WTC11 (cell line): Measurements from ENCODE around the gene PROCA1. TPM values are rescaled to one million over a fixed set of nuclear protein-coding genes. Genes with fewer than 3 reads are reported as not detected.

Experiments used
- ATAC-seq: fragments of 200-7000 bp; cut with Tn5 transposase; 2 replicates; pipeline ENCODE4 v1.10.0; 2021; ENCODE audit warnings: mild to moderate bottlenecking, moderate library complexity
- CTCF ChIA-PET: fragments of 300-600 bp; sonication (Branson Sonifier 250); formaldehyde crosslinking; loops from one replicate; lab custom pipeline; 2021; ENCODE audit warnings: antibody characterized with exemption; lab: Charles Lee
- POLR2A ChIA-PET: fragments of 350-600 bp; sonication (Branson Sonifier 250); formaldehyde crosslinking; loops from one replicate; lab custom pipeline; 2021; ENCODE audit warnings: antibody characterized with exemption; lab: Charles Lee
- DNase-seq: peaks from one replicate; pipeline ENCODE4 v3.0.0; 2021; ENCODE audit warnings: low spot score
- H3K27ac Mint-ChIP-seq: 2 replicates; pipeline ENCODE4 v1.8.0; 2021; ENCODE audit warnings: mixed read lengths
- H3K27me3 Mint-ChIP-seq: 2 replicates; pipeline ENCODE4 v1.8.0; 2021; ENCODE audit warnings: low read depth, mild to moderate bottlenecking, moderate library complexity, mixed read lengths
- H3K36me3 Mint-ChIP-seq: 2 replicates; pipeline ENCODE4 v1.8.0; 2021; ENCODE audit warnings: mixed read lengths
- H3K4me1 Mint-ChIP-seq: 2 replicates; pipeline ENCODE4 v1.8.0; 2022; ENCODE audit warnings: mixed read lengths
- H3K4me3 Mint-ChIP-seq: 2 replicates; pipeline ENCODE4 v1.8.0; 2021; ENCODE audit warnings: mild to moderate bottlenecking, moderate library complexity, mixed read lengths
- H3K9me3 Mint-ChIP-seq: 2 replicates; pipeline ENCODE4 v1.8.0; 2021; ENCODE audit warnings: mixed read lengths
- ARID4B ChIP-seq: sonication (generic); formaldehyde crosslinking; IDR thresholded peaks from 2 replicates; pipeline ENCODE4 v1.8.0; 2023; ENCODE audit warnings: missing genetic modification reagents, mild to moderate bottlenecking, borderline replicate concordance
- CBFB ChIP-seq: sonication (generic); formaldehyde crosslinking; IDR thresholded peaks from 2 replicates; pipeline ENCODE4 v1.8.1; 2022; ENCODE audit warnings: mild to moderate bottlenecking, low read depth, missing genetic modification reagents
- E2F4 ChIP-seq: sonication (generic); formaldehyde crosslinking; IDR thresholded peaks from 2 replicates; pipeline ENCODE4 v1.8.1; 2022; ENCODE audit warnings: low read depth, mild to moderate bottlenecking, moderate library complexity, missing genetic modification reagents, borderline replicate concordance
- ESRRA ChIP-seq: sonication (generic); formaldehyde crosslinking; IDR thresholded peaks from 2 replicates; pipeline ENCODE4 v1.8.1; 2022; ENCODE audit warnings: mild to moderate bottlenecking, missing genetic modification reagents, borderline replicate concordance
- FOXP1 ChIP-seq: sonication (generic); formaldehyde crosslinking; IDR thresholded peaks from 2 replicates; pipeline ENCODE4 v1.8.0; 2022; ENCODE audit warnings: missing genetic modification reagents, mild to moderate bottlenecking, moderate library complexity, borderline replicate concordance
- HMGA2 ChIP-seq: fragments of 250-450 bp; sonication (Bioruptor Pico); IDR thresholded peaks from 2 replicates; pipeline ENCODE4 v1.4.0; 2021; ENCODE audit warnings: mild to moderate bottlenecking, moderate library complexity
- HMGXB4 ChIP-seq: sonication (generic); formaldehyde crosslinking; IDR thresholded peaks from 2 replicates; pipeline ENCODE4 v1.8.1; 2023; ENCODE audit warnings: mild to moderate bottlenecking, moderate library complexity, missing genetic modification reagents
- MLX ChIP-seq: sonication (generic); formaldehyde crosslinking; IDR thresholded peaks from 2 replicates; pipeline ENCODE4 v1.8.1; 2023; ENCODE audit warnings: mild to moderate bottlenecking, missing genetic modification reagents, moderate library complexity
- MXD4 ChIP-seq: fragments of 250-450 bp; sonication (Bioruptor Pico); IDR thresholded peaks from 2 replicates; pipeline ENCODE4 v1.8.0; 2021; ENCODE audit warnings: mild to moderate bottlenecking, moderate library complexity, borderline replicate concordance
- NFATC4 ChIP-seq: fragments of 250-450 bp; sonication (Bioruptor Pico); IDR thresholded peaks from 2 replicates; pipeline ENCODE4 v1.9.0; 2021; ENCODE audit warnings: mild to moderate bottlenecking
- NFYB ChIP-seq: sonication (generic); formaldehyde crosslinking; conservative IDR thresholded peaks from 2 replicates; pipeline ENCODE4 v1.8.0; 2022; ENCODE audit warnings: low read depth, missing genetic modification reagents
- RORB ChIP-seq: fragments of 250-450 bp; sonication (Bioruptor Pico); IDR thresholded peaks from 2 replicates; pipeline ENCODE4 v1.9.0; 2021; ENCODE audit warnings: mild to moderate bottlenecking
- SMAD3 ChIP-seq: sonication (generic); formaldehyde crosslinking; IDR thresholded peaks from 2 replicates; pipeline ENCODE4 v1.8.0; 2022; ENCODE audit warnings: missing genetic modification reagents, mild to moderate bottlenecking, borderline replicate concordance
- USF2 ChIP-seq: sonication (generic); formaldehyde crosslinking; IDR thresholded peaks from 2 replicates; pipeline ENCODE4 v1.8.1; 2023; ENCODE audit warnings: mild to moderate bottlenecking, missing genetic modification reagents, moderate library complexity
- ZNF263 ChIP-seq: sonication (generic); formaldehyde crosslinking; IDR thresholded peaks from 2 replicates; pipeline ENCODE4 v1.8.1; 2022; ENCODE audit warnings: low read depth, mild to moderate bottlenecking, moderate library complexity, missing genetic modification reagents
- ZNF416 ChIP-seq: fragments of 250-450 bp; sonication (Bioruptor Pico); IDR thresholded peaks from 2 replicates; pipeline ENCODE4 v1.9.0; 2021; ENCODE audit warnings: mild to moderate bottlenecking, inconsistent platforms
- total RNA-seq: library from RNA; stranded (reverse); gene quantifications from 3 replicates; pipeline ENCODE4 v1.2.3, GENCODE V29; 2021
- TF ChIP-seq, protein P1 (sequence below): sonication (generic); formaldehyde crosslinking; IDR thresholded peaks from 2 replicates; pipeline ENCODE4 v1.8.1; 2023; ENCODE audit warnings: mild to moderate bottlenecking, missing genetic modification reagents
- TF ChIP-seq, protein P2 (sequence below): sonication (generic); formaldehyde crosslinking; IDR thresholded peaks from 2 replicates; pipeline ENCODE4 v1.8.0; 2022; ENCODE audit warnings: mild to moderate bottlenecking, missing genetic modification reagents
- TF ChIP-seq, protein P3 (sequence below): sonication (generic); formaldehyde crosslinking; IDR thresholded peaks from 2 replicates; pipeline ENCODE4 v1.8.1; 2022; ENCODE audit warnings: mild to moderate bottlenecking, moderate library complexity, missing genetic modification reagents

PROCA1 gene
- total RNA-seq, 1 experiment from 2014 or later = 28.4 TPM

DNA sequence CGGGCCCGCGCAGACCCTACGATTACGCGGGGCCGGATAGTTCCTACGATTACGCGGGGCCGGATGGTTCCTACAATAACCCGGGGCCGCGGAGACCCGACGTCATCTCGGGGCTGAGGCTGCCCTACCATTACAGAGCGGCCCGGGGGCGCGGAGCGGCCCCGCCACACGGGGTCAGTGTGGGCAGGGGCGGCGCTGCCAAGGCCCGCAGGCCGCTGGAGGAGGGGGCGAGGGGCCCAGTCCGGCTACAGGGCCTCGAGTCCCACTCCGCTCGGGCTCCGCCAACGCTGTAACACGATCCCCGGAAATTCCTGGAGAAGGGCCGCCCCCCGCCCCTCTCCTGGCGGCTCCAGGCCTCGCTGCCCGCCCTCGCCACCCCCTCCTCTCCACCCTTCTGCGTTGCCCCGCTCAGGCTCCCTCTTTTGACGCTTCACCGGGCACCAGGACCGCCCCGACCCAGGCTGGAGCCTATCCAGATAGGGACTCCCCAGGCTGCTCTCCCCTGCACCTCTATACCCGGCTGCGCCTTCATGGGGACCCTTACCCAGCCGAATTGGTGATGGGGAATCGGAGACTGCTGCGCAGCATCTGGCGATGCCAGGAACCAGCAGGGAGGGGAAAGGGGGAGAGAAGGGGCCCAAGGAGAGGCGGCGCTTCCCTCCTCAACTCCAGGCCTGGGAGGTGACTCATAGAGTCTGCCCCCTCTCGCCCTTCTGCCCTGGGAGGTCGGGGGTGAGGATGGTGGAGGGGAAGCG lies 6.1 kb upstream of the PROCA1 start, which contains the start of gene RAB34 (continued):
- peak; percentile 26; the same call in 1 of the 2 replicates for TF ChIP-seq ARID4B (CRISPR knock-in tag)
- TF ChIP-seq ZNF416 = no peak
- no peak for TF ChIP-seq ESRRA (CRISPR knock-in tag)

GRCh38 chr17:28716740-28717577 lies 5.3 kb upstream of the PROCA1 start:
- no peak for ATAC-seq
- no peaks in the 10 kb centered on the region for H3K9me3 Mint-ChIP-seq
- TF ChIP-seq, protein P1, sequence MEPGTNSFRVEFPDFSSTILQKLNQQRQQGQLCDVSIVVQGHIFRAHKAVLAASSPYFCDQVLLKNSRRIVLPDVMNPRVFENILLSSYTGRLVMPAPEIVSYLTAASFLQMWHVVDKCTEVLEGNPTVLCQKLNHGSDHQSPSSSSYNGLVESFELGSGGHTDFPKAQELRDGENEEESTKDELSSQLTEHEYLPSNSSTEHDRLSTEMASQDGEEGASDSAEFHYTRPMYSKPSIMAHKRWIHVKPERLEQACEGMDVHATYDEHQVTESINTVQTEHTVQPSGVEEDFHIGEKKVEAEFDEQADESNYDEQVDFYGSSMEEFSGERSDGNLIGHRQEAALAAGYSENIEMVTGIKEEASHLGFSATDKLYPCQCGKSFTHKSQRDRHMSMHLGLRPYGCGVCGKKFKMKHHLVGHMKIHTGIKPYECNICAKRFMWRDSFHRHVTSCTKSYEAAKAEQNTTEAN = no peak
- TF ChIP-seq RORB = no peak
- TF ChIP-seq SMAD3 (CRISPR knock-in tag) = no peak
- 0 out of 2 replicates have a peak, but pooled peaks have one; percentile 11 for TF ChIP-seq FOXP1 (CRISPR knock-in tag)
- peak; percentile 22; the same call in 1 of the 2 replicates for TF ChIP-seq CBFB
- no peak for TF ChIP-seq ZNF263 (CRISPR knock-in tag)
- TF ChIP-seq E2F4 (CRISPR knock-in tag) = no peak
- TF ChIP-seq, protein P2, sequence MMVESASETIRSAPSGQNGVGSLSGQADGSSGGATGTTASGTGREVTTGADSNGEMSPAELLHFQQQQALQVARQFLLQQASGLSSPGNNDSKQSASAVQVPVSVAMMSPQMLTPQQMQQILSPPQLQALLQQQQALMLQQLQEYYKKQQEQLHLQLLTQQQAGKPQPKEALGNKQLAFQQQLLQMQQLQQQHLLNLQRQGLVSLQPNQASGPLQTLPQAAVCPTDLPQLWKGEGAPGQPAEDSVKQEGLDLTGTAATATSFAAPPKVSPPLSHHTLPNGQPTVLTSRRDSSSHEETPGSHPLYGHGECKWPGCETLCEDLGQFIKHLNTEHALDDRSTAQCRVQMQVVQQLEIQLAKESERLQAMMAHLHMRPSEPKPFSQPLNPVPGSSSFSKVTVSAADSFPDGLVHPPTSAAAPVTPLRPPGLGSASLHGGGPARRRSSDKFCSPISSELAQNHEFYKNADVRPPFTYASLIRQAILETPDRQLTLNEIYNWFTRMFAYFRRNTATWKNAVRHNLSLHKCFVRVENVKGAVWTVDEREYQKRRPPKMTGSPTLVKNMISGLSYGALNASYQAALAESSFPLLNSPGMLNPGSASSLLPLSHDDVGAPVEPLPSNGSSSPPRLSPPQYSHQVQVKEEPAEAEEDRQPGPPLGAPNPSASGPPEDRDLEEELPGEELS (CRISPR knock-in tag) = no peak
- TF ChIP-seq NFATC4 (CRISPR knock-in tag) = no peak
- TF ChIP-seq MLX = 0 out of 2 replicates have a peak, but pooled peaks have one; percentile 10
- no peak for TF ChIP-seq HMGA2 (CRISPR knock-in tag)
- TF ChIP-seq HMGXB4 (CRISPR knock-in tag) = peak; percentile 61; the same call in 1 of the 2 replicates
- TF ChIP-seq, protein P3, sequence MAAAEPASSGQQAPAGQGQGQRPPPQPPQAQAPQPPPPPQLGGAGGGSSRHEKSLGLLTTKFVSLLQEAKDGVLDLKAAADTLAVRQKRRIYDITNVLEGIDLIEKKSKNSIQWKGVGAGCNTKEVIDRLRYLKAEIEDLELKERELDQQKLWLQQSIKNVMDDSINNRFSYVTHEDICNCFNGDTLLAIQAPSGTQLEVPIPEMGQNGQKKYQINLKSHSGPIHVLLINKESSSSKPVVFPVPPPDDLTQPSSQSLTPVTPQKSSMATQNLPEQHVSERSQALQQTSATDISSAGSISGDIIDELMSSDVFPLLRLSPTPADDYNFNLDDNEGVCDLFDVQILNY (CRISPR knock-in tag) = no peak; the same call in 1 of the 2 replicates
- no peak for TF ChIP-seq NFYB (CRISPR knock-in tag)
- no peak for TF ChIP-seq MXD4 (CRISPR knock-in tag)
- TF ChIP-seq USF2 = peak; percentile 3; the same call in 1 of the 2 replicates

More at GRCh38 chr17:28716740-28717577, 5.3 kb upstream of the PROCA1 start:
- no peak overlapping the region for H3K27ac Mint-ChIP-seq
- H3K4me3 Mint-ChIP-seq = peak overlapping the region; percentile 100
- H3K4me1 Mint-ChIP-seq = peaks cover 44% of the 10 kb centered on the region
- H3K27me3 Mint-ChIP-seq = no peaks in the 10 kb centered on the region
- ChIA-PET CTCF (interaction anchor here (0.8 to 1.4 kb wide), 4 partner anchors 10 to 237 kb away, joined by 4 to 14 read pairs (median 4); partner anchors contain the start of genes BLTP2, NEK8 and TLCD1), POLR2A (interaction anchor here (1.1 to 1.7 kb wide), 2 partner anchors 10 to 72 kb away, joined by 4 to 10 read pairs; partner anchors contain the start of gene BLTP2)
- H3K36me3 Mint-ChIP-seq = peaks cover 43% of the 10 kb centered on the region
- peak; percentile 55 for DNase-seq
